Osteocyte (in vitro differentiated cells): ENCODE measurements around the gene SLC25A22. TPM values are rescaled to one million over a fixed set of nuclear protein-coding genes. Genes with fewer than 3 reads are reported as not detected.

ENCODE experiments used
- DNase-seq: peaks from one replicate; pipeline ENCODE4 v3.0.0; 2021; ENCODE audit warnings: mixed read lengths; ENCODE audit not compliant: unreplicated experiment; ENCODE audit errors: extremely low spot score
- H3K27ac Mint-ChIP-seq: one replicate; pipeline ENCODE4 v1.8.0; 2021; ENCODE audit warnings: mild to moderate bottlenecking, mixed read lengths; ENCODE audit not compliant: unreplicated experiment
- H3K27me3 Mint-ChIP-seq: one replicate; pipeline ENCODE4 v1.8.0; 2021; ENCODE audit warnings: mixed read lengths; ENCODE audit not compliant: unreplicated experiment
- H3K36me3 Mint-ChIP-seq: one replicate; pipeline ENCODE4 v1.8.0; 2021; ENCODE audit warnings: mixed read lengths; ENCODE audit not compliant: unreplicated experiment
- H3K4me1 Mint-ChIP-seq: one replicate; pipeline ENCODE4 v1.8.0; 2021; ENCODE audit warnings: mixed read lengths; ENCODE audit not compliant: unreplicated experiment
- H3K4me3 Mint-ChIP-seq: one replicate; pipeline ENCODE4 v1.8.0; 2021; ENCODE audit warnings: mild to moderate bottlenecking, moderate library complexity, mixed read lengths; ENCODE audit not compliant: unreplicated experiment
- H3K9me3 Mint-ChIP-seq: one replicate; pipeline ENCODE4 v1.8.0; 2021; ENCODE audit warnings: mixed read lengths; ENCODE audit not compliant: unreplicated experiment
- CTCF ChIP-seq: fragments of 200-600 bp; sonication (generic); IDR thresholded peaks from 2 replicates; pipeline ENCODE4 v1.5.0; 2021; ENCODE audit warnings: antibody characterized with exemption, mild to moderate bottlenecking, moderate library complexity
- total RNA-seq: library from RNA; stranded (reverse); gene quantifications from 2 replicates; pipeline ENCODE4 v1.2.1, GENCODE V29; 2021

The SLC25A22 gene
- total RNA-seq, 1 donor from 2014 or later: 19.7 TPM

- Mint-ChIP-seq H3K36me3 (no peaks in the 10 kb centered on the region), H3K9me3 (no peaks in the 10 kb centered on the region), H3K27ac (peak overlapping the region; percentile 90), H3K27me3 (no peaks in the 10 kb centered on the region), H3K4me3 (peak overlapping the region; percentile 78), H3K4me1 (peaks cover 57% of the 10 kb centered on the region)
- no peak for DNase-seq
- no peak for TF ChIP-seq CTCF
These were observed 35.2 kb upstream of the SLC25A22 start for GRCh38 chr11:833114-833791.

GRCh38 chr11:832529-833113 is 34.5 kb upstream of the SLC25A22 start, which contains the start of gene CD151:
Gene CD151, plus strand, starts transcription at chr11:832952. Its CDS starts 3,118 bp downstream, at chr11:836070.
- Mint-ChIP-seq H3K27me3 (no peaks in the 10 kb centered on the region), H3K36me3 (no peaks in the 10 kb centered on the region), H3K27ac (peak within 1 kb of the TSS; percentile 90), H3K4me3 (peak within 1 kb of the TSS; percentile 78), H3K9me3 (no peaks in the 10 kb centered on the region), H3K4me1 (peaks cover 61% of the 10 kb centered on the region)
- no peak for DNase-seq
- TF ChIP-seq CTCF: no peak

GRCh38 chr11:831961-832528 is 34.0 kb upstream of the SLC25A22 start:
- H3K36me3 Mint-ChIP-seq: no peaks in the 10 kb centered on the region
- peaks cover 63% of the 10 kb centered on the region for H3K4me1 Mint-ChIP-seq
- peak overlapping the region; percentile 57 for H3K27ac Mint-ChIP-seq
- TF ChIP-seq CTCF: no peak
- no peaks in the 10 kb centered on the region for H3K27me3 Mint-ChIP-seq
- no peaks in the 10 kb centered on the region for H3K9me3 Mint-ChIP-seq
- H3K4me3 Mint-ChIP-seq: peak overlapping the region; percentile 62
- no peak for DNase-seq

- Mint-ChIP-seq H3K36me3 (no peaks in the 10 kb centered on the region), H3K4me3 (peak overlapping the region; percentile 62), H3K27ac (peak overlapping the region; percentile 23), H3K27me3 (no peaks in the 10 kb centered on the region), H3K4me1 (peaks cover 67% of the 10 kb centered on the region), H3K9me3 (no peaks in the 10 kb centered on the region)
- TF ChIP-seq CTCF: no peak
- no peak for DNase-seq
These were observed 33.2 kb upstream of the SLC25A22 start for GRCh38 chr11:831118-831864.
